Measurements from ENCODE around the gene CD109.
"Not testable (repeated sequence)": the region's sequence is repeated elsewhere in the genome, so short reads cannot be mapped to it uniquely, and the experiment has no call there.

The CD109 gene

DNA sequence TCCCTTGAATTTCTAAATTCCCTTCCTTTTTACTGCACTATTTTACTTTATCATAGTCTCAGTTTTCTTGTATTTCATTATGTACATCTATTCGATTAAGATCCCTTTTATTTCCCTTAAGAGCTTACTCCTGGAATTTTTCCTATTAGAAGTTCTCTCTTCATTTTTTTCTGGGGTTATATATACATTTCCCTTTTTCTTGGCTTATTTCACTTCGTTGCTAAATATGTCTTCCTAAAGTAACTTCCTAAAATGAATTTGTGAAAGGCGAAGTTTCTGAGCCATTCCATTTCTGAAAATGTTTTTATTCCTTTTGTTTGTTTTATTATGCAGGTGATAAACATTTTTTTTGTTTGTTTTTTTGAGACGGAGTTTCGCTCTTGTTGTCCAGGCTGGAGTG is 5.9 kb upstream of the CD109 start:
- FAIRE-seq = no peak

DNA sequence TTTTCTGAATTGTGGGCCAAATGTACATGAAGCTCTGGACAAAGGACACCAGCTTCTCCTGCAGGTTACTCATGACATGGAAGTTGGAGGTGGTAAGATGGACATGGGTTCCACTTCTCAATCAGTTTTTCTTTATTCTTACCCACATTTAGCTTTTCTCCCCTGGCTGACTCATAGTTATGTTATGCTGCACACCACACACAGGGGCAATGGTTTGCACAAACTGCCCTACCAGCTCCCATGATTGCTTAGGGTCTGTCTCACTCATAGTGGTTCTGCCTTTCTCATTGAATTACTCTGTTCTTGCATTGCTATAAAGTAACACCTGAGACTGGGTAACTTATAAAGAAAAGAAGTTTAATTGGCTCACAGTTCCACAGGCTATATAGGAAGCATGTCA is 4.5 kb upstream of the CD109 start:
- FAIRE-seq = no peak

DNA sequence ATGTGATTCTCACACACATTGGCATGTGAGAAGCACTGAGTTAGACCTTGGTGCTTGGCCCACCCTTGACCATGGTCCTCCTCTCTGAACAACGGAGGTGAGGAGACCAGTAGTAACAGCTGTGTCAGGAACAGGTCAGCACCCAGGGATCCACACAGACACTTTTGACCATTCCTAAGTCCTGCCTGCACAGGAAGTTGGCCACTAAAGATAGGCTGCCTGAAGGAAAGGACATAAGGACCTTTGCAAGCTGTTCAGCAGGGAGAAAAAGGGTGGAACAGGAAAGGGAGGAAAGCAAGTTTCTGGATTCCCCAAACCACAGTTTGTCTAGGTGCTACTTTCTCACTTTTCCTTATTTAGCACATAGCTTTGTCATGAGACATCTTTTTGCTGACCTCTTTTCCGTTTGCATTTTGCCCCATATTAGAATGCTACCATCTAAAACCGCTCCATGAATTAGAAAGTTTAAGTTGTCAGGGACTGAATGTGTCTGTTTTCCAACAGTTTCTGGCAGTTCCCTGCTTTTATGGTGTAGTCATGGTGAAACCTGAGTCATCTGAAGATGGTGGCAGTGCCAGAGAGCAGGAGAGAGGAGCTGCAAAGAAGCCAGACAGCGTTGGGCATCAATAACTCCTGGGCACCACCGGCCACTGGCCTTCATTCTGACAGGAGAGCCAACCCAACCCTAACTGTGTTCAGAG is 1.1 kb upstream of the CD109 start:
- FAIRE-seq = no peak

DNA sequence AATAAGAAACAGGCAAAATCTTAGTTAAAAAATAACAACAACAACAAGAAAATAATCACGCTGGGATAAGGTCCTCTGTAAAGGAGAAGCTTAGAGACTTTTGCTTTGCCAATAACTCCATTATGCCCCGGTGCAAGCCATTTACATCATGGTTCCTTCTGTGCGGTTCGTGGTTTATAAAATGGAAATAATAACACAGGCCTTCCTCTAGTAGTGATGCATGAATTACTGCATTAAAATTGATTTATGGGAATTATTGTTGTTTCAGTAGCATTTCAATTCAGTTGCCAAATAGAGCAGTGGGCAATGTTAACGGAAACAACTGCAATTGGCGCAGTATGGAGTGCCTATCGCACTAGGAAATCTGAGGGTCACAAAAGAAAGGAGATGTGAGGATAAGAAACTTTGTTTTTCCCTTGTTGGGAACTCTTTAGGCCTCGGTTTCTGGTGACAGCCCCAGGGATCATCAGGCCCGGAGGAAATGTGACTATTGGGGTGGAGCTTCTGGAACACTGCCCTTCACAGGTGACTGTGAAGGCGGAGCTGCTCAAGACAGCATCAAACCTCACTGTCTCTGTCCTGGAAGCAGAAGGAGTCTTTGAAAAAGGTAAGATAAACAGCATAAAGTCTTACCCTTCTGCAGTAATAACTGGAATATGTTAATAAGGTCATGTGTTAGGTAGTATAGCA is 1.1 kb downstream of the CD109 start:
- no peak for FAIRE-seq

DNA sequence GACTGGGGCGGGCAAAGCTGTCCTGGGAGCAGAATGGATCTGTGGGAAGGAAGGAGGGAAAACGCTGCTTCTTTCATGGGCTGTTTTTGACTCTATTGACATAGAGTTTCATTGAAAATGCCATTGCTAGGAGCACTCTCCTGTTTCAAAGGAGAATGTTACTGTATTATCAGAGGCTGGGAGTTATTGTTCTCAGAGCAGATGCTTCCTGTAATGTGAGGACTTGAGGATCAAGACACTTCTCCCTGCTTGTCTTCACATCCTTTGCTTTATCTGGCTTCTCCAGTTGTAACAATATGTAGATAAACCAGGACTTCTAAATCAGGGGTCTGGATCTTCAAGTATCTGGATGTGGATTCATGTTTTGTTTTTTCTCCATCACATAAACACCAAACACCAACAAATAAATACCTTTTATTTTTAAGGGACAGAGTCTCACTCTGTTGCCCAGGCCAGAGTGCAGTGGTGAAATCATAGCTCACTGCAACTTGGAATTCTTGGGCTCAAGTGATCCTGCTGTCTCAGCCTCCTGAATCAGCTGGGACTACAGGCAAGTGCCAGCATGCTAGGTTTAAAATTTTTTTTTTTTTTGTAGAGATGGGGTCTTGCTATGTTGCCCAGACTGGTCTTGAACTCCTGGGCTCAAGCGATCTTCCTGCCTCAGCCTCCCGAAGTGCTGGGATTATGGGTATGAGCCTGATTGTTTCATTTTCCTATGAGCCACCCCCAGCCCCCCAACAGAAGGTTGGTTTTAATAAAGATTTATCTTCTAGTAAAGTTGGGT is 3.9 kb downstream of the CD109 start:
- FAIRE-seq = no peak

DNA sequence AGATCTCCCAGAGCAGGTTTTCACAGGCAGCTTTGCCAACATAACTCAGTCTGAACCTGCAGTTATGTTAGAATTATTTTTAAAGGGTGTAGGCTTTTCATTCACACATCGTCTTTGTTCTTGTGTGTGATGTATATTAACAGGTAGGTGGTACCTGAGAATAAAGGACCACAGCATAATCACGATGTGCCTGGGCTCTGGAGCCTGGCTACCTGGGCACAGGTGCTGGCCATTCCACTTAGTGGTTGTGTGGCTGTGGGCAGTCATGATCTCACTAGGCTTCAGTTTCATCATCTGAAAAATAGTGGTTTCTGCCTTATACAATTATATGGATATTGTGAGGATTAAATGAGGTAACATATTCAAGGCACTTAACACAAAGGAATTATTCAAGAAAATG is 6.4 kb downstream of the CD109 start:
- no peak for FAIRE-seq

DNA sequence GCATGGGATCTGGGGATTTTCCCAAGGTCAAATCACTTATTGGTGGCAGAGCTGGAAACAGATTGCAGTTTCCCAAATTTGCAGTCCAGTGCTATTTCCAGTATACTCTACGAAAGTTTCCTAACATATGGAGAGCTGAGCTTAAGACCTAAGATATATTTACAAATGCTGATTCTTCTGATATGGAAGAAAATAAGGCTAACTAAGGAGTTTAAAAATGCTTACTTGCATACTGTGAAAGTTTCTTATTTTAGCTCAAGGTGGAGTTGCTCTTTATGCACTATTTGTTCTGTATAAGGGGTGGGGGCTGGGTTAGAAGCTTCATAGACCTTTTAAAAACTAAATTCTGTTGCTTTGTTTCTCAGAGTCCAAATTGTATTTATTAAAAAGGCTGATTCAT is 7.5 kb downstream of the CD109 start:
- no peak for FAIRE-seq

DNA sequence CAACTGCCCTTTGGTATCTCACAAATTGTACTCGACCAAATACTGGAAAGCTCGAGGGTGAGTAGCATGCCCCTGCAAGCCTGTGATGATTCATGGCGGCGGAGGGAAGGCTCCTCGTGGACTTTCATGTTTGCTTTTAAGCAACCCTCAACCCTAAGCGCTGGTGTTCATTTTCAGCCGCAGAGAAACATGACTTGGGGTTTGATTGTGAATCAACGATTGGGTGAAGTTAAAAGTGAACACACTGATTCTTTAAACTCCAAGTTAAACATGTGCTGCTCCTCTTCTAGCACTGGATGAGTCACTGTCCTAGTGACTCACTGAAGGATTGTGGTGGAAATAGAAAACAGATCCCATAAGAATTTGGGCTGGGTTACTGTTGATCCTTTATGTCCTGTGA is 8.3 kb downstream of the CD109 start:
- no peak for FAIRE-seq

DNA sequence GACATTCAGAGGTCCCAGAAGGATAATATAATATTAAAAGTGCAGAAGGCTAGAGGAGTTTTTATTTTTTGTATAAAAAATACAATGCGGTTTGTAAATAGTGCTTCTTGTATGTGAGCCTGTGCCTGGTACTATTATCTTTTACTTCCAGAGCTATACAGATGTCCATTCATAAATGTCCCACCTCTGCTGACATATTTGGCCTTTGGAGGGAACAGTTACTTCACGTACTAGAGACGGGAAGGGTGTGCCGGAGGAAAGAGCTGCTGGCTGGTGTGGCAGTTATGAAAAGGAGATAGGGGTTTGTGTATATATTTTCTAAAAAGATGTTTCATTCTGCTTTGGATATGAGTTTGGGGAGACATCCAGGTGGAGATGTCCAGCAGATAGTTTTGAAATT is 8.8 kb downstream of the CD109 start:
- no peak for FAIRE-seq

DNA sequence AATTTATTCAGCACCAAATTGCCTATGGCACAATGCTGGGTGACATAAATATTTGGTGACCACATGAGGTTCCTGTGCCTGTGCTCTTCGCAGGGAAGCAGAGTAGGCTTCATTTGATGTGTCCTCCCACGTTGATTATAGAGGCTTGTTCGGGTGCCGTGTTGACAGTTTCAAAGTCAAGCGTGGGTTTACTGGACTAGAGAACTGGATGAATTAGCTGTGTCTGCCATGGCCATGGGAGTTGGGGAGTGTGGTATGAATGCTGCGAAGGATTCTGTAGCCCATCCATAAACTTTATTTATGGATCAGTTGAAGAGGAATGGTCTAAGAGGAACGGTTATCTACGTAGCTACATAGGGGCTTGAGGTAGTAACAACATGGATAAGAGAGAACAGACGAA is 11.0 kb downstream of the CD109 start:
- FAIRE-seq = no peak

DNA sequence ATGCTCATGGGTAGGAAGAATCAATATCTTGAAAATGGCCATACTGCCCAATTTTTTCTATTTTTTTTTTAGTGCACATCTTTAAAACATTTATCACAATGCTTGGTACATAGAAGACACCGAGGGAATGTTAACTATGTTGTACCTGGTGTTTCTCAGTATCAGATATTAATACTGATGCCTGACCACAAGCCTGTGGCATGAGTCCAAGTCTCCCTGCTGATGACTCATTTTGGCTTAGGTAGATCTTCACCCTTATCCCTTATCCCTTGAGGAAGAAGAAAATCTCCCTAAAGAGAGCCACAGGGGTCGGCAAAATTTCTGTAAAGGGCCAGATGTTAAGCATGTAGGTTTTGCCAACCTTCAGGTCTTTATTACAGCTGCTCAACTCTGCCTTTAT is 14.5 kb downstream of the CD109 start:
- FAIRE-seq = no peak

DNA sequence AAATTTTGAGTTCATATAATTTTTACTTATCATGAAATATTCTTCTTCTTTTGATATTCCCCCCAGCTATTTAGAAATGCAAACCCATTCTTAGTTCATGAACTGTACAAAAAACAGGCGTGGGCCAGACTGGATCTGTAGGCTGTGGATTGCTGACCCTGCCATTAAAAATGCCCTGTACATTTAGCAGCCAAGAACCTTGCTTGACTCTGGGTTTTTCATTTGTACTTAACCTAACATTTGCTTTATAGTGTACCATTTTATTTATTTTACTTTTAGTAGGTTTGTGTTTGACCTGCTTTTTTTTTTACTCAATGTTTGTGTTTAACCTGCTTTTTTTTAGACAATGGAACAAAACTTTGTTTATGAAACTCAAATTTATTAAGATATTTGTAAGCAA is 14.9 kb downstream of the CD109 start:
- no peak for FAIRE-seq

DNA sequence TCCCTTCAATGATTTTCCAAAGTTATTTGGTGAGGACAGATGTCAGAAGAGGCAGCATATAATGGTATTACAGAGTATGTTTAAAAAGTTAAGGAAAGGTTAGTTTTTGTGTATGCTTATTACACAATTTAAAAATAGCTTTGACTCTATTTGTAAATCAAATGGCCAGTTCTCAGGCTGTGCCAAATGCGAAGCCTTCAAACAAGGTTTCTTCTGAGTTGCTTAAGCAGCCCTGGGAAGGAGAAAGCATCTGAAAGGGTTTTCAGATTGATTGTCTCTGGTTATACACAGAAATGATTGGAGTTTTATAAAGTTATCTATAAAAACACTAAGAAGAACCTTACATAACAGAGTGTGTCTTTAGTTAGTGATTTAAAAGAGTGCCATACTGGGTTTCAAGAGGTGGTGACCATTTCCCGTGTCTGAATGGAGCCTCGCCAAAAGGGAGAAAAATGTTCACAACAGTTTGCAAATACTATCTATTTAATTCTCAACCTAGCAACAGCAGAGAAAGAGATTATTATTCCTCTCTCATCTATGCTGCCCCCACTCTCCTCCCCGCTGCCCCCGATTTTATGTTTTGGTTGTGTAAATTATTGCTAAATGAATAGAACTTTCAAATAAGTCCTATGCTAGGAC is 16.7 kb downstream of the CD109 start:
- no peak for FAIRE-seq

DNA sequence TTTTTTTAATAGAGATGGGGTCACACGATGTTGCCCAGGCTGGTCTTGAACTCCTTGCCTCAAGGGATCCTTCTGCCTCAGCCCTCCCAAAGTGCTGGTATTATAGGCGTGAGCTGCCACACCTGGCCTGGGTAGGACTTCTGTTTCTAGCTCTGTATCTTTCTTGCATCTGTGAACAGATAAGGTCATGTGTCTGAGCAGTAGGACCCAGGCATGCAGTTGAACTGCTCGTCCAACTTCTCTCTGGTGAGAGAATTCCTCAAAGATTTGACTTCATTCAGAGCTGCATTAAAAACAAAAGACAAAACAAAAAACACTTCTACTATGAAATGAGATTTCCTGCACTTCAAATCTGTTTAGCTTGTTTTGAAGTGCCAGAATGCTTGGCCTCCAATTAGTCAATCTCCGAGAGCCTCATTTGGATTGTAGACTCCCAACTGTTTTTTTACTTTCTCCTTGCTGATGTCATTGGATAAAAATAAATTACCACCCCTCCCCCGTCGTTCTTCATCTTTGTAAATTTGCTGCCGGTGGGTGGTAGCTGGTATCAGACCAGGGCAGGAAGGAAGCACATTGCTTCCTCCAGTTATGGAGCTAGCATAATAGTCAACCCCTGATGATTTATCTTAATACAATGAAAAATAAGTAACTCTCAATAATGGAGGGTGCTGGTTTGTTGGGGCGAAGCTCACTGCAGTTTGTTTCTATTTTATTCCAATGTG is 17.6 kb downstream of the CD109 start:
- no peak for FAIRE-seq

DNA sequence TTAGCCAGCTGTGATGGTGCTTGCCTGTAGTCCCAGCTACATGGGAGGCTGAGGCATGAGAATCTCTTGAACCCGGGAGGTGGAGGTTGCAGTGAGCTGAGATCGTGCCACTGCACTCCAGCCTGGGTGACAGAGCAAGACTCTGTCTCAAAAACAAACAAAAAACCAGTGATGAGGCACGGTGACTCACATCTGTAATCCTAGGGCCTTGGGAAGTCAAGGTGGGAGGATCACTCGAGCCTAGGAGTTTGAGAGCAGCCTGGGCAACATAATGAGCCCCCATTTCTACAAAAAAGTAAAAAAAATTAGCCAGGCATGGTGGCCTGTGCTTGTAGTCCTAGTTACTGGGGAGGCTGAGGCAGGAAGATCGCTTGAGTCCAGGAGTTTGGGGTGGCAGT is 19.1 kb downstream of the CD109 start:
- not testable (repeated sequence) for FAIRE-seq

DNA sequence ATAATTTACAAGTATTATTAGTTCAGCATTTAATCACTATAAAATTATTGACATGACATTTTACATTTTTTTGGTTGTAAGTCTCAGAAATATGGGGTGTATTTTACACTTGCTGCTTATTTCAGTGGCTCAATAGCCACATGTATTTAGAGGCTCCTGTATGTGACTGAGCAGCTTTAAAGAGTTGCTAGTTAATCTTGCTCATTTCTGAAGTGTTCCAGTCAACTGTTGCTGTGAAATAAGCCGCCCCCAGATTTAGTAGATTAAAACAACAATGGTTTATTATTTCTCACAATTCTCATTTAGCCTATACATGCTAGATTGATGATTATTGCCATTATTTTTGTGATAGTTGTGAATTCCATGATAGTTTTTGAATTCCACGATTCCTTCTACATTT is 23.0 kb downstream of the CD109 start:
- no peak for FAIRE-seq

DNA sequence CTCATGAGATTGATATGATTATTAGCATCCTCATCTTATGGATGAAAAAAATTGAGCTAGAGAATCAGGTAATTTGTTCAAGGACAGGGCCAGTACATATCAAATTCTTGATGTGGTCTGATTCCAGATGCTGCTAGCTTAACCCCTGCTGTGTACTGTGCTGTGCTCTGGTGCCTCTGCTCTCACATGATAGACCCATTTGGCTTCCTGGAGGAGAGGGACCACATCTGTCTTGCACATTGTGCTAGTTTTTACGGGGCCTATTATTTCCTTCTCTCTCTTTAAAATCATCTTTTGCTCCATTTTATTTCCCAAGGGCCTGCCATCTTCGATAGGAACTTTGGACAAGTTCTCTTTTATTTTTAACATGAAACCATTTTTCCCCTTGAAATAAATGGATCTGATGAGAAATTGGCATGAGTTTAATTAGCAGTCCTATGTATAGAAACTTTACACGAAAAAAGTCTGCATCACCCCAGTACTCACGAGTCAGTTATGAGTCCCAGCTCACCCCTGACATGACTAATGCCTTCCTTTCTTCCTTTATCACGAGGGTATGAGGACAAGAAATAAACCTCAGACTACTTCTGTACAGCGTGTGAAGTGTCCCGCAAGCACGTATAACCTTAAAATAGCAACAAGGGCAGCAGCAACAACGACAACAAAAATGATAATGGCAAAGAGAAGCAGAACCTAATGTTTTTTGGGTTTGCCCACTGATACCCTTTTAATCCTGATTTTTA is 26.5 kb downstream of the CD109 start:
- FAIRE-seq = no peak

DNA sequence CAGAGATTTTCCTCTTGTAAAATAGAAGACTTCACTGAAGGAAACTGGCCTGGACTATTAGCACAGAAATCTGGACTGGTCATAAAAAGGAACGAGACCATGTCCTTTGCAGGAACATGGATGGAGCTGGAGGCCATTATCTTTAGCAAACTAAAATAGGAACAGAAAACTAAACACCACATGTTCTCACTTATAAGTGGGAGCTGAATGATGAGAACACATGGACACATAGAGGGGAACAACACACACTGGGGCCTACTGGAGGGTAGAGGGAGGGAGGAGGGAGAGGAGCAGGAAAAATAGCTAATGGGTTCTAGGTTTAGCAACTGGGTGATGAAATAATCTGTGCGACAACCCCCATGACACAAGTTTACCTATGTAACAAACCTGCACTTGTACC is 27.5 kb downstream of the CD109 start:
- not testable (repeated sequence) for FAIRE-seq

DNA sequence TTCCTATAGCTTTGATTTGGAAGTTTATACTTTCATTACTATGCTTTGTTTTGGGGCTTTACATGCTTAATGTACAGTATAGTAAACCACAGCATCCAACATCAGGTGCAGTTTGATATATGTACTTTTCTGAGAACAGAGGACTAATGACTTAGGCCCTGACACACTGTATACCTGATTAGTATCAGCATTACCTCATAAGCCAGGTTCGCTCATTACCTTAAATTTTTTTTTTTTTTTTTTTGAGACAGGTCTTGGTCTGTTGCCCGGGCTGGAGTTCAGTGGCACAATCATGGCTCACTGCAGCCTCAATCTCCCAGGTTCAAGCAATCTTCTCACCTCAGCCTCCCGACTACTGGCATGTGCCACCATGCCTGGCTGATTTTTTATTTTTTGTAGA is 28.4 kb downstream of the CD109 start:
- FAIRE-seq = no peak

DNA sequence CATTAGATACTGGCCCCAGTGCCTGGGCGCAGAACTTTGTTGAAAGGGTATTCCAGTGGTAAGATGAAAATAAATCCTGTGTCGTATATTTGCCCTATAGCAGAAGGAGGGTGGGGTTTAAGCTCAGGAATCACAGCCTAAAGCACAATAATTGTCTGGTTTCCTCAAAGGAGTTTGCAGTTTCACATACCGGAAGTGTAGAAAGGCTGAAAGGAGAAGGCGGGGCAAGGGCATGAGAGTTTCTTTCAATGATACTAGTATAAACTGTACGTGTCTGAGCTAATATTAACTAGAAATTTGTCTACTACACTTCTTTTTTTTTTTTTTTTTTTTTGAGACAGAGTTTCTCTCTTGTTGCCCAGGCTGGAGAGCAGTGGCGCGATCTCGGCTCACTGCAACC is 29.2 kb downstream of the CD109 start:
- not testable (repeated sequence) for FAIRE-seq

DNA sequence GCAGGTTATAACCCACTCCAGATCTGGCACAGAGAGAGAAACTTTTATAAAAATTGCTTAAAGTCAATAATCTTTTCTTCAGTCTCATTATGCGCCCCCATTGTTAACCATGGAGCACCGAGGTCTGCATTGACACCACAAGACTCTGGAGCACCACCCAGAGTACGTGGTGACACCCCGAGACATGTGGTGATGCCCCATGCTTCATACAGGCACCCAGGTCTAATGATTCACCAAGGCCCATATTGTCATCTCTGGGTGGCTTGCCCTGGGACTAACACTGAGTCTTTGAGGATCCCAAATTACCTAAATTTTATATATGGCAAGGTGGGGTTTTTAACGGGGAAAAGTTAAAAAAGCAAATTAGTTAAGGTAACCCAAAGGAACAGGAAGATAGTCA is 31.1 kb downstream of the CD109 start:
- FAIRE-seq = no peak

DNA sequence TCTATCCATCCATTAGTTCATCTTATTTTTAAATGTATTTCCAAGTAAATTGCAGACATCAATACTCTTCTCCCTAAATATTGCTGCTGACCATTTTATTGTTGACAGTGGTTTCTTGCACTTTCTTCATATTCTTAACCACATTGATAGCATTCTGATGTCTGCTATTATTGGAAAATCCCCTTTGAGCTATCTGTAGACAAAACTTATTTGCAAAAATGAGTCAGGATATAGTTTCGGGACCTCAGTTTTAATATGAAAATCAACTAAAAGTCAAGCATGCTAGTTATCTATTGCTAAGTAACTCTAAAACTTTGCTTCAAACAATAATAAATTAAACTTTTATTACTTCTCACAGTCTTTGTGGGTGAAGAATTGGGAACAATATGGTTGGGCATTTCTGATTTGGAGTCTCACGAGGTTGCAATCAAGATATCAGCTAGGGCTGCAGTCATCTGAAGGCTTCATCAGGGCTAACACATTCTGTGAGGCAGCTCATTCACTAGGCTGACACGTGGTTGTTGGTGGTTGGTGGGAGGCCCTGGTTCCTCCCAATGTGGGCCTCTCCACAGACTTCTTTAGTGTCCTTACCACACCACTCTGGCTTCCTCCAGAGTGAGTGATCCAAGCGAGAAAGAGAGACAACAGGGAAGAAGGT is 32.7 kb downstream of the CD109 start:
- FAIRE-seq = no peak
